ENCODE data around the gene EGFR. TPM values are rescaled to one million over a fixed set of nuclear protein-coding genes. Genes with fewer than 3 reads are reported as not detected.

The EGFR gene
- total RNA-seq, 1 donor from 2014 or later = 5.0 TPM

DNA sequence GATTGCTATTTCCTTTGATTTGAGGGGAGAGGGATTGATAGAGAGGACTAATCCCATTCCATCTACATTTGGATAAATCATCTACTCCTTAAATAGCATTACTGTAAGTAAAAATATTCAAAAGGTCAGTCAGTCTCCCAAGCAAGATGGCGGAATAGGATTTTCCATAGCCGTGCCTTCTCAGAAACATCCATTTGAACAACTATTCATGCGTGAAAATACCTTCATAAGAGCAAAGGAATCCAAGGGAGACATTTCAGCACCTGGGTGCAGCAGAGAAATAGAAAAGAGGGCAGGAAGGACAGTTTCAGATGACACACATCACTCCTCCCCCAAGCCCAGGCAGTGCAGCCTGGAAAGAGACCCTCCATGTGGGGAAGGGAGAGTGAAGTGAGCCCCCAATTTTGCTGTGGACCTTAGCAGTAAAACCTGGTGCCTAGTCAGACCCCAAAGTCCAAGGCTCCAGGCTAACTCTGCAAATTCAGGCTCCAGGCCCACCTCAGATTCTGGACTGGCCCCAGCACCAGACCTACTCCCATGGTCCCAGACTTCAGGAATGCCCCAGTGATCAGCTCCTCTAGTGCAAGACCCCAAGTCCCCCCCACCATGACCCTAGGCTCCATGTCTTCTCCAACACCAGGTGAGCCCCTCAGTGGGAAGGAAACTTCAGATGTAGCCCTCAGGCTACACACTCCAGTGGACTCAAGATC lies 242.0 kb downstream of the EGFR start:
- Mint-ChIP-seq H3K4me3 (ENCODE audit: unreplicated experiment) (no peak overlapping the region), H3K9me3 (ENCODE audit: unreplicated experiment) (no peaks in the 10 kb centered on the region), H3K4me1 (ENCODE audit: unreplicated experiment) (peaks cover 5% of the 10 kb centered on the region), H3K27ac (ENCODE audit: unreplicated experiment) (no peak overlapping the region), H3K27me3 (ENCODE audit: unreplicated experiment) (peaks cover 2% of the 10 kb centered on the region), H3K36me3 (ENCODE audit: low read depth, unreplicated experiment) (peaks cover 2% of the 10 kb centered on the region)
- DNase-seq (ENCODE audit: low spot score) = no peak
- TF ChIP-seq, protein P1, sequence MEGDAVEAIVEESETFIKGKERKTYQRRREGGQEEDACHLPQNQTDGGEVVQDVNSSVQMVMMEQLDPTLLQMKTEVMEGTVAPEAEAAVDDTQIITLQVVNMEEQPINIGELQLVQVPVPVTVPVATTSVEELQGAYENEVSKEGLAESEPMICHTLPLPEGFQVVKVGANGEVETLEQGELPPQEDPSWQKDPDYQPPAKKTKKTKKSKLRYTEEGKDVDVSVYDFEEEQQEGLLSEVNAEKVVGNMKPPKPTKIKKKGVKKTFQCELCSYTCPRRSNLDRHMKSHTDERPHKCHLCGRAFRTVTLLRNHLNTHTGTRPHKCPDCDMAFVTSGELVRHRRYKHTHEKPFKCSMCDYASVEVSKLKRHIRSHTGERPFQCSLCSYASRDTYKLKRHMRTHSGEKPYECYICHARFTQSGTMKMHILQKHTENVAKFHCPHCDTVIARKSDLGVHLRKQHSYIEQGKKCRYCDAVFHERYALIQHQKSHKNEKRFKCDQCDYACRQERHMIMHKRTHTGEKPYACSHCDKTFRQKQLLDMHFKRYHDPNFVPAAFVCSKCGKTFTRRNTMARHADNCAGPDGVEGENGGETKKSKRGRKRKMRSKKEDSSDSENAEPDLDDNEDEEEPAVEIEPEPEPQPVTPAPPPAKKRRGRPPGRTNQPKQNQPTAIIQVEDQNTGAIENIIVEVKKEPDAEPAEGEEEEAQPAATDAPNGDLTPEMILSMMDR (IDR thresholded peaks at IDR 0.05; ENCODE audit: unreplicated experiment) = no peak
